HG03280 (cell line): ENCODE measurements around the gene TRIM21.
A peak's percentile ranks its signal among the peaks of the same experiment; 100 is the strongest.
"Not testable (repeated sequence)": the region's sequence is repeated elsewhere in the genome, so short reads cannot be mapped to it uniquely, and the experiment has no call there.

ENCODE experiments used
- ATAC-seq: cut with Tn5 transposase; IDR thresholded peaks from one replicate; pipeline ENCODE4 v1.9.1; 2021; ENCODE audit warnings: mild to moderate bottlenecking, moderate library complexity; ENCODE audit not compliant: unreplicated experiment

The TRIM21 gene

DNA sequence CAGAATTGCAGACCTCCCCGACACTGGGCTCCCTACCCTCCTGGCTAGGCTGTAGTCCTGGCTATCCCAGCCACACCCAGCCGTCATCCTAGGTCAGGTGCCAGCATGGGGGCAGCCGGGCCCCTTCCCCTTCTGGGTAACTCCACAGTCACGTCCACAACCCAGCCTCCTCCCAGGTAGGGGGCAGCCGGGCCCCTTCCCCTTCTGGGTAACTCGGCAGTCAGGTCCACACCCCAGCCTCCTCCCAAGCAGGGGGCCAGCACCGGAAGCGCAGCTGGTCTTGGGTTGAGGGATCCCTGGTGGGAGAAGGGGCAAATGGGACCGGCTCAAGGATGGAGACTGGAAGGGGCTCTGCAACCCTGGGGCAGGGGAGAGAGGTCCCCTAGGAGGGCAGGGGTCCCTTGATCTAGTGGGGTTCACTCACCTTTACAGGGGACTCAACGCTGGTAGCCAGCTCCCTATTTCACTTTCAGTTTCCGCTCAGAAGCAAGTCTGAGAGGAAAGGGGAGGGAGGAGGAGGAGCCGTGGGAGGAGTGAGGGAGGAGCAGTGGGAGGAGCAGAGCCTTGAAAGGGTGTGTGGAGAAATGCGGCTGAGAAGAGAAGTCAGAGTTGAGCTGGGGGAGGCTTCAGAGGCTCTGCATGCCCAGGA is at the start of gene TRIM21:
Gene TRIM21, minus strand, starts transcription at position 494 of the 649 bp plus-strand sequence. CDS start 3,293 bp downstream, outside the sequence.
- peak; percentile 100 for ATAC-seq

- no peak for ATAC-seq
Measured at GRCh38 chr11:4441515-4441914, 48.0 kb upstream of the TRIM21 start.

- no peak for ATAC-seq
Measured at GRCh38 chr11:4436411-4436810, 42.9 kb upstream of the TRIM21 start.

DNA sequence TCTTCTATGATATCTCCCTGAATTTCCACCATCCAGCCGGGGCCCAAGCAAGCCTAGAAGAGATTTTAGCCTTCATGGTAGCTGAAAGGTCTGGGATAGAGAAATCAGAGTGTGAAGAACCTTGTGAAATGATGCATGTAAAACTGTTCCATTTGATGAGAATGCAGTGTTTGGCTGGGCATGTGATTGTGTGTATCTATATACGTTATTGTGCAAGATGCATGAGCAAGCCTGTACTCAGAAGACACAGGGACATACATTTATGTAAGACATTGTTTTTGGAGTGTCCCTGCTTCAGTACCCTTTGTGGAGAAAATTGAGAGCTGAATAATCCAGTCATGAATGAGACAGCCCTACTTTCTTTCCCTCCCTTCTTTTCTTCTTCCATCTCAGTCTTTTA is 40.4 kb upstream of the TRIM21 start:
- ATAC-seq, result no peak

- ATAC-seq, result no peak
Measured at GRCh38 chr11:4430051-4430450, 36.5 kb upstream of the TRIM21 start.

- no peak for ATAC-seq
Measured at GRCh38 chr11:4418403-4418802, 24.9 kb upstream of the TRIM21 start.

DNA sequence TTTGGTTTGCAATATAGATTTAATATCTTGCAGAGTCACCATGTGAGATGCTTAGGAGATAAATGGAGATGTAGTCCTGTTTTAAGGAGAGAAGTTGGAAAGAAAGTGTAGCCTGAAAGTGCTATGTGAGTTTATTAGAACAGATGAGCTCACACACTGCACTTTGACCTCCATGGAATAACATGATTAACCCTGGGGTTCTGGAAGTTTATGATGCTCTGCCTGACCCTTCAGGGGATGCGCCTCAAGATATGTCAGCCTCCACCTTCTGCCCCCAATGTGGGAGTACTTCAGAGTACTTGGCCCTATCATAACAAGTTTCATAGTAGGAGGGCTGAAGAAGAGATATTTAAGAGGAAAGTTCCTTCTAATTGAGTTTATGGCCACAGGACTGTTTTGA is 23.3 kb upstream of the TRIM21 start:
- no peak for ATAC-seq

GRCh38 chr11:4416306-4416705 is 22.8 kb upstream of the TRIM21 start:
- ATAC-seq, result no peak

- not testable (repeated sequence) for ATAC-seq
Measured at GRCh38 chr11:4406206-4406605, 12.7 kb upstream of the TRIM21 start.

GRCh38 chr11:4393858-4394223 is 339 bp upstream of the TRIM21 start:
- ATAC-seq, result peak; percentile 19

DNA sequence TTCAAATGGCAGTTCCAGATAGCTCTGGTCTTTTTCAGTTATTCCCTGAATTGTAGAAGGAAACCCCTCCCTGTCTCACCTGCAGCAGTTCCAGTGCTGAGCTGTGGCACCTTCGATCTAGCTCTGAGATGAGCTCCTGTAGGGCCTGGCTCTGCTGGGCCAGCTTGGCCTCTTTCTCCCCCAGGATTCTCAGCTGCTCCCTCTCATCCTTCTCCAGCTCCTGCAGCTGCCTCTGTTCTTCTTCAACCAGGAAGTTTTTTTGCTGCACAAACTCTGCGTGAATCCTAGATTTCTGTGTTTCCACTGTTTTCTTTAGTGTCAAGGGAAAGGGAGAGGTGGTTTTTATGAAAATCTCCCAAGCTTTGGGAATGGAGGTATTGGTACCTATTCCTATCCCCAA is 5.3 kb downstream of the TRIM21 start:
- no peak for ATAC-seq

DNA sequence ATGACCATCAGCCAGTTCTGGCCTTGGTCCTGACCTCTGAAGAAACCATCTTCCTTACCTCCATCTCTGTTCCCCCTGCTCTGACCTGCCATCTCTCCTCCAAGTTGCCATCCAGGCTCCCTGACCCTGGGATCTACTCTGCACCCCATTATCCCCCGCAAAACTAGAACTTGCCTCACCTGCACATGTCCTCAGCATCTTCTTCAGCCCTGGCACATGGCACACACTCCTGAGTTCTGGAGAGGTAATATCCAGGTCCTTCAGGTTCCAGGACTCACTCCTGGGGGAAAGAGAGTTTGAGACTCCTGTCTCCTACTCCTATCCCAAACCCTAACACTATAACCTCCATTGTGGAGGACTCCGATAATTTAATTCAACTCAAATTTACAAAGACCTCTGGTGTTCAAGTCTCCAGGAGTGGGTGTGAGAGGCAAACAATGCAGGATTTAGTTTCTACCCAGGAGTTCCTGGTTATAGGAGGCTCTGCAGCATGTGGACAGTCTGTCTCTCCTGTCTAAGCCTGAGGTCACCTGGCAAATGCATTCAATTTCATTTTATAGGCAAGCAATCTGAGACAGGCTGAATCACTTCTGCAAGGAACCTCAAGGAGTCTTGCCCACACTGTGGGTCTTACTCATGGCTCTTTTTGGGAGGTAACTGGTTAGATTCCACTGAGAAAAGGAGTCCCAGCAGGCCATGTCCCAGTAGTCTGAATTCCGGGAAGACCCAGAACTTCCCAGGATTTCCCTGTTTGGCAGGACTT is 7.3 kb downstream of the TRIM21 start:
- no peak for ATAC-seq

DNA sequence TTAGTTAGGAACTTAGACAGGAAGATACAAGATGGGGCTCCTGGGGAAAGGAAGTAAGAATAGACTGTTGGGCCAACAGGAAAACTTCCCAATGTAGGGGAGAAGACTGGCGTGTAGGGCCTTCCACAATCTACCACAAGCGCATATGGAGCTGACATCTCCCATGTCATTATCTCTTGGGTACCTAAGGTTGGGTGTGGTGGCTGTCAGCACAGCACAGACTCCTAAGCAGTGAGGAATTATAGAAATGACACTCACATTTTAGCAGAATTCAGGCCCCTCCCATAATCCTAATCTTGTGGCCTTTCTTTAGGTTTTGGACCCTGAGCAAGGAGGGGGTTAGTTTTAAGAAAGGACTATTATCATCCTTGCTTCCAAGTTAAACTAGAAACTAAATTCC is 11.6 kb downstream of the TRIM21 start:
- no peak for ATAC-seq

- ATAC-seq, result no peak
Measured at GRCh38 chr11:4375431-4376140, 17.9 kb downstream of the TRIM21 start.

DNA sequence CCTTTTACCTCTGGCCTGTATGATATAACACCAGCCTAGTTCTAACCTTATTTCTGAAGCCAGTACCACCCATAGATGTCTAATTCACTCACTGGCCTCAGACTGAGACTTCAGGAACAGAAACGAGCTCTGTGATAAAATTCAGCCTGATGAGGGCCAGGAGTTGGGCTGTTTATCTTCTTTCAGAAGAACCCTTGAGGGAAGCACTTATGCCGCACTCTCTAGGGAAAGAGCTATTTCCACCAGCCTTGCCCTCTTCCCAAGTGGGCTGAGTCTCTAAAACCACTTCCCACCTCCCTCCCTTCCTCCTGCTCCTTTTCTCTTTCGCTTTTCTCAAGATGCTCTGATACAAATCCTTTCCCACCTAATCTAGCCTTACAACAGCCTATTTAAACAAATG is 23.3 kb downstream of the TRIM21 start:
- ATAC-seq, result no peak

- no peak for ATAC-seq
Measured at GRCh38 chr11:4368286-4368685, 25.2 kb downstream of the TRIM21 start, which contains the start of gene OR52B4. Gene OR52B4, minus strand, starts transcription at chr11:4368386. Its CDS starts 91 bp downstream, at chr11:4368295.

- not testable (repeated sequence) for ATAC-seq
Measured at GRCh38 chr11:4348142-4348541, 45.4 kb downstream of the TRIM21 start.

DNA sequence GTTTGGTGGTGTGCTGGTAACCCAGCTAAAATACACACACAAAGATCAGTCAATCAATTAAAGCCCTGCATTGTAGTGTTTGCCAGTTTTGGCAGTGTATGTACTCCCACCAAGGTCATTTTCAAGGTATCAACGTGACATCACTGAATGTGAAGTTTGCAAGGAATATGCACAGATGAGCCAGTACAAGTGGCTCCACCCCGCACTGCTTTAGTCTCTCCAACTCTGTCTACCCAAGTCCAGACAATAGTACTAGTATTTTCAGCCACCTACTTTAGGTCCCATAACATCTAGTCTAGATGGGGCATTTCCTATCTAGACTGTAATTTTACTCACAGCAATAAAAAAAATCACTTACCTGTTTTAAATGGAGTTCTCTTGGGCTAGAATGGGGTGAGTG is 48.1 kb downstream of the TRIM21 start:
- not testable (repeated sequence) for ATAC-seq
